A549 (cell line): Measurements from ENCODE around the gene PRPSAP1. TPM values are rescaled to one million over a fixed set of nuclear protein-coding genes. Genes with fewer than 3 reads are reported as not detected.

ENCODE experiments used
- ATAC-seq, 2 experiments: fragments of 200-7000 bp in 1 of 2; fragments of >200 bp in 1 of 2; cut with Nextera tagmentation in 1 of 2; cut with Tn5 transposase in 1 of 2; 3 replicates each; pipeline versions ENCODE4 v1.8.0 to v1.9.1; 2018 to 2020; ENCODE audit warnings: mild to moderate bottlenecking in 1 of 2, moderate library complexity in 1 of 2
- CTCF ChIA-PET: fragments of 300-600 bp; sonication (Branson Sonifier 250); formaldehyde crosslinking; extraction: SDS; loops from one replicate; lab custom pipeline; 2021; ENCODE audit warnings: antibody characterized with exemption, inconsistent platforms; lab: Yijun Ruan, JAX
- POLR2A ChIA-PET: fragments of 350-600 bp; formaldehyde crosslinking; extraction: SDS; loops from one replicate; lab custom pipeline; 2021; ENCODE audit warnings: antibody characterized with exemption, inconsistent platforms; lab: Yijun Ruan, JAX
- DNase-seq, 2 experiments: peaks; one replicate each; pipeline versions ENCODE4 v3.0.0 to v3.0.0-alpha.2; 2011 to 2016; ENCODE audit warnings: low read depth in 1 of 2, low spot score in 1 of 2
- FAIRE-seq: peaks from 2 replicates; lab custom pipeline; 2011; peaks lifted over from hg19 to GRCh38; lab: Jason Lieb, UNC
- H3K27ac ChIP-seq, 2 experiments: fragments of >200 bp; sonication (Bioruptor Twin); formaldehyde crosslinking; 3 replicates each; pipeline ENCODE4 v1.5.1; 2016 to 2017
- H3K4me1 ChIP-seq: fragments of >200 bp; sonication (Bioruptor Twin); formaldehyde crosslinking; 3 replicates; pipeline ENCODE4 v1.6.1; 2016
- H3K4me2 ChIP-seq: fragments of >200 bp; sonication (Bioruptor Twin); formaldehyde crosslinking; 3 replicates; pipeline ENCODE4 v1.6.1; 2016
- H3K4me3 ChIP-seq: fragments of >200 bp; sonication (Bioruptor Twin); formaldehyde crosslinking; 3 replicates; pipeline ENCODE4 v1.5.1; 2016
- H3K9me3 ChIP-seq: fragments of >200 bp; sonication (Bioruptor Twin); formaldehyde crosslinking; 3 replicates; pipeline ENCODE4 v1.6.1; 2016
- BCL3 ChIP-seq: fragments of >200 bp; sonication (Bioruptor Twin); formaldehyde crosslinking; IDR thresholded peaks from 3 replicates; pipeline ENCODE4 v1.6.1; 2016
- CHD2 ChIP-seq: fragments of 150-350 bp; IDR thresholded peaks from 2 replicates; pipeline ENCODE4 v1.6.1; 2014; ENCODE audit warnings: low read length; ENCODE audit not compliant: partially characterized antibody
- CTCF ChIP-seq: fragments of >200 bp; sonication (Bioruptor Twin); formaldehyde crosslinking; IDR thresholded peaks from 3 replicates; pipeline ENCODE4 v1.5.1; 2016
- EHMT2 ChIP-seq: fragments of 200-600 bp; sonication (generic); IDR thresholded peaks from 2 replicates; pipeline ENCODE4 v1.6.1; 2016; ENCODE audit warnings: antibody characterized with exemption, low read depth, mild to moderate bottlenecking, moderate library complexity
- FOSB ChIP-seq: fragments of 250-450 bp; sonication (Bioruptor Pico); IDR thresholded peaks from 2 replicates; pipeline ENCODE4 v1.5.0; 2020; ENCODE audit warnings: mild to moderate bottlenecking, moderate library complexity
- FOSL2 ChIP-seq, 2 experiments: fragments of 450-650 bp in 1 of 2; fragments of >200 bp in 1 of 2; sonication (Bioruptor Twin) in 1 of 2; formaldehyde crosslinking; IDR thresholded peaks; 2 replicates each; pipeline versions ENCODE4 v1.5.0 to v1.6.1; 2016 to 2020; ENCODE audit warnings: mild to moderate bottlenecking in 1 of 2, moderate library complexity in 1 of 2
- HDAC2 ChIP-seq: fragments of 200-600 bp; sonication (generic); IDR thresholded peaks from 2 replicates; pipeline ENCODE4 v1.6.1; 2016
- HEYL ChIP-seq: fragments of 250-450 bp; sonication (Bioruptor Pico); IDR thresholded peaks from 2 replicates; pipeline ENCODE4 v1.8.0; 2021; ENCODE audit warnings: mild to moderate bottlenecking, moderate library complexity
- MAFK ChIP-seq: fragments of 450-650 bp; IDR thresholded peaks from 2 replicates; pipeline ENCODE4 v1.6.1; 2014; ENCODE audit not compliant: partially characterized antibody
- PHF8 ChIP-seq: fragments of 200-600 bp; sonication (generic); IDR thresholded peaks from 2 replicates; pipeline ENCODE4 v1.6.1; 2016; ENCODE audit warnings: low read depth, mild to moderate bottlenecking, antibody characterized with exemption, moderate library complexity, borderline replicate concordance
- ZC3H11A ChIP-seq: fragments of 450-650 bp; IDR thresholded peaks from 2 replicates; pipeline ENCODE4 v1.6.1; 2014; ENCODE audit warnings: antibody characterized with exemption, mild to moderate bottlenecking
- WGBS: methylation state at CpG from one replicate; pipeline ENCODE4 v1.1.6; 2017; ENCODE audit errors: missing lambda C conversion rate; 5-methylcytosine and 5-hydroxymethylcytosine counted together
- polyA plus RNA-seq, 4 experiments: library from polyadenylated mRNA; depleted of rRNA in 3 of 4; stranded (reverse); fragments of >200 nt; fragmentation: RNase III in 1 of 4; extraction: RNeasy Plus Mini Kit Qiagen cat#74134 plus additional on column Dnase treatment in 1 of 4; gene quantifications; 2 replicates in 3 of 4; 3 replicates in 1 of 4; pipeline ENCODE4 v1.2.3, GENCODE V29; 2011 to 2017

The PRPSAP1 gene
- polyA plus RNA-seq, 2 of the 4 experiments (the other 2 are of a cell fraction) = 63.3 to 80.9 TPM

- POLR2A ChIA-PET = interaction anchor here (1.8 kb wide), 1 partner anchor 9 kb away, joined by 10 read pairs; the partner anchor contains the start of gene SPHK1
- 77% methylated on average over 8 of the region's 8 CpGs for WGBS
Measured at GRCh38 chr17:76376318-76377133, 22.8 kb upstream of the PRPSAP1 start.

GRCh38 chr17:76371656-76372628 lies 18.2 kb upstream of the PRPSAP1 start:
- no peak overlapping the region for H3K4me2 ChIP-seq
- H3K9me3 ChIP-seq = no peaks in the 10 kb centered on the region
- no peak for ATAC-seq
- H3K4me3 ChIP-seq = no peak overlapping the region
- DNase-seq = peak in 1 of 2 experiments; percentile 65
- FAIRE-seq = no peak
- ChIA-PET POLR2A (interaction anchor here (0.7 kb wide), 1 partner anchor 75 kb away, joined by 4 read pairs; no protein-coding TSS in a partner anchor), CTCF (interaction anchor here (0.7 to 29.4 kb wide), 8 partner anchors 10 to 921 kb away, joined by 3 to 899 read pairs (median 7); partner anchors contain the start of gene SPHK1)
- TF ChIP-seq FOSB (CRISPR knock-in tag) = no peak
- TF ChIP-seq MAFK = peak; percentile 72
- TF ChIP-seq PHF8 = no peak
- no peak for TF ChIP-seq HEYL (CRISPR knock-in tag)
- no peak for TF ChIP-seq FOSL2 (IDR thresholded peaks at IDR 0.05)
- TF ChIP-seq FOSL2 (CRISPR knock-in tag; IDR thresholded peaks at IDR 0.05) = peak; percentile 28; the same call in 1 of the 2 replicates
- TF ChIP-seq HDAC2 = no peak
- no peak for TF ChIP-seq BCL3
- TF ChIP-seq CHD2 = no peak
- TF ChIP-seq CTCF = no peak
- TF ChIP-seq, all 56 proteins: peak for 2
- Histone ChIP-seq H3K4me1 (peaks cover 15% of the 10 kb centered on the region; the same call in 2 of the 3 replicates), H3K27ac (no peak overlapping the region)
- WGBS = 77% methylated on average over 16 of the region's 16 CpGs

More at GRCh38 chr17:76376318-76377133, 22.8 kb upstream of the PRPSAP1 start:
- Histone ChIP-seq H3K9me3 (no peaks in the 10 kb centered on the region), H3K4me2 (no peak overlapping the region), H3K4me3 (no peak overlapping the region), H3K4me1 (peaks cover 10% of the 10 kb centered on the region; the same call in 2 of the 3 replicates)
- FAIRE-seq (no peak), DNase-seq (no peak)
- no peak for TF ChIP-seq CTCF
- no peak for TF ChIP-seq EHMT2
- no peak for TF ChIP-seq ZC3H11A
- TF ChIP-seq, all 56 proteins: peak for 0
- CTCF ChIA-PET = interaction anchor here (0.5 to 43.2 kb wide), 7 partner anchors 9 to 226 kb away, joined by 3 to 1094 read pairs (median 5); partner anchors contain the start of genes PRPSAP1 and SPHK1
- ATAC-seq = peak in 1 of 2 experiments; percentile 15; a peak in 1 of 6 replicates
- no peak overlapping the region for H3K27ac ChIP-seq
